Measurements from ENCODE around the gene NUBPL.
"Not testable (repeated sequence)": the region's sequence is repeated elsewhere in the genome, so short reads cannot be mapped to it uniquely, and the experiment has no call there.

NUBPL gene

DNA sequence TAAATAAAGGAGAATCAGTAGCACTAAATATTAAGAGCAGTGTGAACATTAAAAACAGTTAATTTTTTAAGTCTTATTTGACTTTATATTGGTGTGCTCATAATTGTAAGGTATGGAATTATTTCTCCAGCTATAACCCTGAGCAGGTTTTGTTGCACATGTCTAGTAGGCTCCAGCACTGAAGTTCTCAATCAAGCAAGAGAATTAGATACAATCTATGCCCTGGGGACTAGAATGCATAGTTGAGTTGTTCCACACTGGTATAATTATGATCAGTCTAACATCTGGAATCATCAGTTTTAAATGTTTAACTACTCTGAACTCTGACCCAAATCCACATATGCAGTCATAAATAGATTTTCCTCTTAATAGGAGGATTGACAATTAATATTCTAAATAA is 258.1 kb downstream of the NUBPL start:
- DNase-seq, result no peak

DNA sequence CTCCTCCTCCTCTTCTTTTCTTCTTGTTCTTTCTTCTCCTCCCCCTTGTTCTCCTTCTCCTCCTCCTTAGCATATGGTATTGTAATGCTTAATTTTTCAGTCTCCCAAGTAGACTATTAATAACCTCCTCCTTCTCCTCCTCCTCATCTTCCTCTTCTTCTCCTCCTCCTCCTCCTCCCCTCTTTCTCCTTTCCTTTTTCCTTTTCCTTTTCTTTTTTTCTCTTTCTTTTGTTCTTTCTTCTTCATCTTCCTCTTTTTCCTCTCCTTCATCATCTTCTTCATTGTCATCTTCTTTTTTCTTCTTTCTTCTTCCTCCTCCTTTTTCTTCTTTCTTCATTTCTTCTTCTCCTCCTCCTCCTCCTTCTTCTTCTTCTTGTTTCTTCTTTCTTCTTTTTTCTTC is 264.3 kb downstream of the NUBPL start:
- no peak for DNase-seq

- DNase-seq, result no peak
These were observed 266.1 kb downstream of the NUBPL start for GRCh38 chr14:31827325-31827724.

DNA sequence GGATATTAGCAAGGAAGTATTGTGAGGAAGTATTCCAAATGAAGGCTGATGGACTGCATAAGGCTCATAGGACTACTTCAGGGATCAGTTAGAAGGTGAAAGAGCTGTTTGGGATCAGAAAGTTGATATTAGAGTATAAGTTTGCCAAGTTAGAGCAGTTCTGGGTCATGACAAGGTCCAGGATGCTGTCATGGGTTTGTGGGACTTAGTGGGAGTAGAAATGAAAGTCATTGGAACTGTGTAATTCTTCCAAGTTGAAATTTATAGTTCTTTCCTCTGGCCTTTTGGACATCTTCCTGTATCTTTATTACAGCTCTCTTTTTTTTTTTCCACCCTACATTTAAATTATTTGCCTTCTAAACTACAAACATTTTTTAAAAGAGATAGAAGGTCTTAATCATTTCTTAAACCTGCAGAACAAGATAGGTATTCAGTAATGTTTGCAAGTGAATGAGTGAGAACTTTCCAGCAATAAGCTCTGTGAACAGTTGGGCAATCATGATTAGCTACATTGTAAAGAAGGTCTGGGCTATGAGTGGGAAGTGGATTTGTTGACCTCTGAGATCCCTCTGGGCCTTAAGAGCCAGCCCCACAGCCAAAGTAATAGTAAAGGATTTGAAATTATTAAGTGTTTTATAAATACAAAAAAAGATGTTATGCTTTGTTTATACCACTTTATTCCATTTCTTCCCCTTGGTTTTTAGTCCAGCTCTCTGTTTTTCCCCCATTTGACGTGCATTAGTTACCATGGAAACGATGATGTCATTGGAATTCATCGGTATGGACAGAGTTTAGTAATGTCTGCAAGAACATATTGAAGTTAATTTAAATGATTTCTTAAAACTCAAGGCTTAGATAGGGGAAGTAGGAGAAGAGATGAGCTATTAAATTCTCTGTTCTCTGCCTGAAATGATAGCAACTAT is 268.0 kb downstream of the NUBPL start:
- no peak for DNase-seq

DNA sequence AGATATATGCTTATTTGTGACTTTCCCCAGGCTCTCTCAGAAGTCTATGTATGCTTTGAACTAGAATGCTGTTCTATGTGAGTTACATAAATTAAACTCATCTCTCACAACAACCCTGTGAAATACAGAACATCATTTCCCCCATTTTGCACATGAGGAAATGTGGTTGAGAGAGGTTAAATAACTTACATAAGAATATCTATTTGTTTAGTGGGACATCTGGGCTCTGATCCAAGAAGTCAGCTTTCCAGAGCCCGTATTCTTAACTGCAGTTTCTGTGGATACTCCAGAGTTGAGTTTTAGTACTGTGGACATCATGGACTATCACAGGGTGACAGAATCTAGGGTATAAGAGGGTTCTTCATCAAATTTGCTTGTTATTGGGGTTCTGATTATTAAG is 273.4 kb downstream of the NUBPL start:
- no peak for DNase-seq

GRCh38 chr14:31835049-31835448 is 273.8 kb downstream of the NUBPL start:
- no peak for DNase-seq

DNA sequence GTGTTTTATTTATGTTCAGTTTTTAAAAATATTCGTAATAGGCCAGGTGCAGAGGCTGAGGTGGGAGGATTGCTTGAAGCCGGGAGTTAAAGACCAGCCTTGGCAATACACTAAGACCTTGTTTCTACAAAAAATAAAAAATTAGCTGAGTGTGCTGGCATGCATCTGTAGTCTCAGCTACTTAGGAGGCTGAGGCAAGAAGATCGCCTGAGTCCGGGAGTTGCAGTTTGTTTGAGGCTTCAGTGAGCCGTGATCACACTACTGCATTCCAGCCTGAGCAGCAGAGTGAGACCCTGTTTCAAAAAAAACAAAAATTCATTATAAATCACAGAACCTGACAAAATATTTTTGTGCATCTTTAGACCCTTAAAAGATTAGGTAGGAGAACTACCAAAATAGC is 275.8 kb downstream of the NUBPL start:
- no peak for DNase-seq

DNA sequence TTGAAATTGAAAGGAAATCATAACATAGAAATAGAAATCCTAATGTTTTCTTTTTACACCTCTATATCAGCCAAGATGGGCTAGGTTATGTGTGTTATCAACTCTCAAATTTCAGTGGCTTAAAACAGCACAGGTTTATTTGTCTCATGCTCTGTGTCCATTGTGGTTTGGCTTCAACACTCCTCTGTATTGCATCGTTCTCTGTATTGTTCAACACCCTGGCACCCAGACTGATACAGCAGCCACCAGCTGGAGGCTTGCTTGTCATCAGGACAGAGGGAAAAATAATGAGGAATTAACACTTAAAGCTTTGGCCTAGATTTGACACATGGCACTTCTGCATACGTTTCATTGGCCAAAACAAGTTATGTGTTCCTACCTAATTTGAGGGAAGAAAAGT is 281.7 kb downstream of the NUBPL start:
- no peak for DNase-seq

DNA sequence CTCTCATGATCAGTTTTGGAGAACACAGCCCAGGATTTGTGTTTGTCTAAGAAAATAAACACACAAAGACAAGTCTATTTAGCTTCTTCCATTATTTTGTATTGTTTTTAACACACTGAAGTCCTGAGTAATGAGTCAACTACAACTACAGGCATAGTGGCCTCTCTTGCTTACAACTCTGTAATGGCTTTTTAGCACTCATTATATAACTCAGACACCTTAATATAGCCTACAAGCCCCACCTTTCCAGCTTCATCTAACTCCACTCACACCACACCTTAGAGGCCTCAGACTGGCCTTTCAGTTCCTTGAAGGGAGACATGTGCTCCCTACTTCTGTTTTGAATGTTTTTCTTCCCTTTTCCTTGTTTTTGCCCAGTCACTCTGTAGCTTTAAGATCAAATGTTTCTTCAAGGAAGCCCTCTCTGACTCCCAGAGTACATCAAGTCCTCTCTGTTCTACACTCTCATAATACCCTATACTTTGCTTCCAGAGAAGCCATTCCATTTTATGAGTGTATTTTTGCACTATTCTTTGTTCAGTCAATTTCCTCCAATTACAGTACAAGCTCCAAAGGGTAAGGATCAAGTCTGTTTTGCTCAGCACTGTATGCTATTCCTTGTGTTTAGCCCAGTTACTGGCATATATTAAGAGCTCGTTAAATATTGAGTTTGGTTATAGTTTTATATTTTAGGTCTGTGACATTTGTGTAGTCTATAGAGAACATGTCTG is 282.3 kb downstream of the NUBPL start:
- DNase-seq, result no peak

GRCh38 chr14:31854508-31855075 is 293.4 kb downstream of the NUBPL start:
- no peak for DNase-seq

GRCh38 chr14:31855262-31855661 is 294.1 kb downstream of the NUBPL start:
- DNase-seq, result no peak

DNA sequence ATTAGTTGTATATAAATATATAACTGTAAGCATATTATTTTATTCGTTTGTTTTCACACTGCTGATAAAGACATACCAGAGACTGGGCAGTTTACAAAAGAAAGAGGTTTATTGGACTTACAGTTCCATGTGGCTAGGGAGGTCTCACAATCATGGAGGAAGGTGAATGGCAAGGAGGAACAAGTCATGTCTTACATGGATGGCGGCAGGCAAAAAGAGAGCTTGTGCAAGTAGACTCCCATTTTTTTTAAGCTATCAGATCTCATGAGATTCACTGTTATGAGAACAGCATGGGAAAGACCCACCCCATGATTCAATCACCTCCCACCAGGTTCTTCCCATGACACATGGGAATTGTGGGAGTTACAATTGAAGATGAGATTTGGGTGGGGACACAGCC is 294.8 kb downstream of the NUBPL start:
- DNase-seq, result not testable (repeated sequence)

- no peak for DNase-seq
These were observed 297.7 kb downstream of the NUBPL start for GRCh38 chr14:31858868-31859267.

GRCh38 chr14:31864937-31865855 is 304.0 kb downstream of the NUBPL start:
- DNase-seq, result no peak

DNA sequence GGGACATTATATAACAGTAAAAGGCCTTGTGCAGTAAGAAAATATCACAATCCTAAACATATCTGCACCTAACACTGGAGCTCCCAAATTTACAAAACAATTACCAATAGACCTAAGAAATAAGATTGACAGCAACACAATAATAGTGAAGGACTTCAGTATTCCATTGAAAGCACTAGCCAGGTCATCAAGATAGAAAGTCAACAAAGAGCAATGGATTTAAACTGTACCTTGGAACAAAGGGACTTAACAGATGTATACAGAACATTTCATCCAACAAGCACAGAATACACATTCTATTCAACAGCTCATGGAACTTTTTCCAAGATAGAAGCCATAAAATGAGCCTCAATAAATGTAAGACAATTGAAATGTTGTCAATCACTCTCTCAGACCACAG is 306.4 kb downstream of the NUBPL start:
- DNase-seq, result no peak

DNA sequence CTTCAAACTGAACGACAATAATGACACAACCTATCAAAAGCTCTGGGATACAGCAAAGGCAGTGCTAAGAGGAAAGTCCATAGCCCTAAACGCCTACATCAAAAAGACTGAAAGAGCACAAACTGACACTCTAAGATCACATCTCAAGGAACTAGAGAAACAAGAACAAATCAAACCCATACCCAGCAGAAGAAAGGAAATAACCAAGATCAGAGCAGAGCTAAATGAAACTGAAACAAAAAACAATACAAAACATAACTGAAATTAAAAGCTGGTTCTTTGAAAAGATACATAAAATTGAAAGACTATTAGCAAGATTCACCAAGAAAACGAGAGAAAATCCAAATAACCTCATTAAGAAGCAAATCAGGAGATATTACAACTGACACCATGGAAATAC is 306.9 kb downstream of the NUBPL start:
- not testable (repeated sequence) for DNase-seq

GRCh38 chr14:31876741-31877140 is 315.5 kb downstream of the NUBPL start:
- DNase-seq, result no peak

GRCh38 chr14:31877255-31877798 is 316.1 kb downstream of the NUBPL start:
- no peak for DNase-seq

GRCh38 chr14:31879661-31880348 is 318.6 kb downstream of the NUBPL start:
- DNase-seq, result no peak

GRCh38 chr14:31880935-31881334 is 319.7 kb downstream of the NUBPL start:
- DNase-seq, result no peak

- no peak for DNase-seq
These were observed 320.5 kb downstream of the NUBPL start for GRCh38 chr14:31881531-31882310.

Data from activated naive CD4-positive, alpha-beta T cell (primary cell).